ENCODE results near the gene FAAP20.
A peak's percentile ranks its signal among the peaks of the same experiment; 100 is the strongest.

Gene FAAP20

GRCh38 chr1:2208309-2209239, 14.0 kb upstream of the FAAP20 start:
- DNase-seq (ENCODE audit: low spot score), result no peak
- TF ChIP-seq CTCF (IDR thresholded peaks at IDR 0.05; ENCODE audit: extremely low read depth, missing control alignments), result no peak

GRCh38 chr1:2206813-2207487, 12.4 kb upstream of the FAAP20 start:
- TF ChIP-seq CTCF (IDR thresholded peaks at IDR 0.05; ENCODE audit: extremely low read depth, missing control alignments), result no peak
- peak; percentile 21 for DNase-seq (ENCODE audit: low spot score)

GRCh38 chr1:2205191-2205952, 10.8 kb upstream of the FAAP20 start:
- no peak for DNase-seq (ENCODE audit: low spot score)
- TF ChIP-seq CTCF (IDR thresholded peaks at IDR 0.05; ENCODE audit: extremely low read depth, missing control alignments), result no peak

- no peak for TF ChIP-seq CTCF (IDR thresholded peaks at IDR 0.05; ENCODE audit: extremely low read depth, missing control alignments)
These were observed 10.0 kb upstream of the FAAP20 start for GRCh38 chr1:2204415-2205190.

GRCh38 chr1:2203671-2204414, 9.3 kb upstream of the FAAP20 start:
- no peak for DNase-seq (ENCODE audit: low spot score)
- TF ChIP-seq CTCF (IDR thresholded peaks at IDR 0.05; ENCODE audit: extremely low read depth, missing control alignments), result no peak

More at GRCh38 chr1:2204415-2205190, 10.0 kb upstream of the FAAP20 start:
- peak; percentile 99 for DNase-seq (ENCODE audit: low spot score)

GRCh38 chr1:2202843-2203601, 8.4 kb upstream of the FAAP20 start:
- no peak for TF ChIP-seq CTCF (IDR thresholded peaks at IDR 0.05; ENCODE audit: extremely low read depth, missing control alignments)
- no peak for DNase-seq (ENCODE audit: low spot score)
